Esophagus muscularis mucosa (tissue), 4 donors: Measurements from ENCODE around the gene TDRD12. TPM values are rescaled to one million over a fixed set of nuclear protein-coding genes. Genes with fewer than 3 reads are reported as not detected.
"Not testable (repeated sequence)": the region's sequence is repeated elsewhere in the genome, so short reads cannot be mapped to it uniquely, and the experiment has no call there.

ENCODE experiments used
- DNase-seq: peaks from one replicate; pipeline ENCODE4 v3.0.0-alpha.2; 2017; ENCODE audit errors: extremely low spot score
- H3K27ac ChIP-seq, 4 donors: fragments of 200-600 bp; sonication (generic); replicated peaks in 1 of 4; 1 replicate in 3 of 4; 2 replicates in 1 of 4; pipeline ENCODE4 v1.5.1; 2016 to 2019; ENCODE audit warnings: mild to moderate bottlenecking in 1 of 4
- H3K27me3 ChIP-seq, 4 donors: fragments of 200-600 bp; sonication (generic); one replicate each; pipeline versions ENCODE4 v1.5.1 to v1.6.0; 2016 to 2019
- H3K36me3 ChIP-seq, 4 donors: fragments of 200-600 bp; sonication (generic); one replicate each; pipeline ENCODE4 v1.5.1; 2016 to 2019
- H3K4me1 ChIP-seq, 4 donors: fragments of 200-600 bp; sonication (generic); one replicate each; pipeline ENCODE4 v1.5.1; 2016 to 2019
- H3K4me3 ChIP-seq, 4 donors: fragments of 200-600 bp; sonication (generic); 1 replicate in 2 of 4; 2 replicates in 2 of 4; pipeline ENCODE4 v1.5.1; 2016 to 2019; ENCODE audit warnings: mild to moderate bottlenecking in 4 of 4, moderate library complexity in 1 of 4
- H3K9me3 ChIP-seq, 4 donors: fragments of 200-600 bp; sonication (generic); 1 replicate in 3 of 4; 2 replicates in 1 of 4; pipeline ENCODE4 v1.5.1; 2016 to 2019
- EP300 ChIP-seq: sonication (generic); formaldehyde crosslinking; IDR thresholded peaks from one replicate; pipeline ENCODE4 v1.6.1; 2017; ENCODE audit warnings: antibody characterized with exemption
- POLR2A ChIP-seq: fragments of 450-650 bp; IDR thresholded peaks from one replicate; pipeline ENCODE4 v1.6.1; 2017; ENCODE audit warnings: antibody characterized with exemption, moderate library complexity, mild to moderate bottlenecking, low read depth
- POLR2AphosphoS5 ChIP-seq, 2 donors: sonication (generic); formaldehyde crosslinking; IDR thresholded peaks; one replicate each; pipeline ENCODE4 v1.6.1; 2017; ENCODE audit warnings: antibody characterized with exemption in 2 of 2
- WGBS: methylation state at CpG from one replicate; pipeline ENCODE4 v1.1.5; 2018; 5-methylcytosine and 5-hydroxymethylcytosine counted together
- intact Hi-C: fragments of 100-400 bp; cut with DNase I; formaldehyde crosslinking; loops from one replicate; pipeline ENCODE4 v1.15.1; 2023
- total RNA-seq, 4 donors: library from RNA; depleted of rRNA; stranded (reverse); fragments of >200 nt; gene quantifications; one replicate each; pipeline versions ENCODE4 v1.1.0 to v1.2.1, GENCODE V29; 2016
- TF ChIP-seq, protein P1 (sequence below), 3 experiments: fragments of 200-600 bp in 2 of 3; fragments of 450-650 bp in 1 of 3; sonication (generic) in 2 of 3; IDR thresholded peaks; one replicate each; pipeline ENCODE4 v1.5.1; 2017 to 2019; ENCODE audit warnings: antibody characterized with exemption in 3 of 3, mild to moderate bottlenecking in 2 of 3, moderate library complexity in 1 of 3

The TDRD12 gene
- total RNA-seq, 4 donors from 2014 or later = 0.83 to 1.6 (median 1.3) TPM; not detected in 1

DNA sequence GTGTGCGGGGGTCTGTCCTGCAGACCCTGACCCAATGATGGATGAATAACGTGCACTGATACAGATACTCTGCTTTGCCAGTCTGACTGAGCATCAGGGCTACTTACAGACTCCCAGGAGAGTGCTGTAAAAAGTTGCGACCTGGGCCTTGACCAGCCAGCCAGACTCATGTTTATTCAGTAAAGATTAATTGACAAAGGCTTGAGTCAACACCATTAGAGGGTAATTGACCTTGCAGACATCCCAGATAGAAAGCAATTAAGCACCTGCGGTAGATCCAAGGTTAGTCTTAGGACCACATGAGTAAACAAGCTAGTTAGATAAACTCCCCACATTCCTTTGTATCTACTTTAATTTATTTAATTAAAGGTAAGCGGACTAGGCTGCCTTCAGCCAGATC, 17.6 kb upstream of the TDRD12 start:
- TF ChIP-seq POLR2AphosphoS5 (IDR thresholded peaks at IDR 0.05) (no peak), EP300 (no peak), POLR2A (no peak)
- TF ChIP-seq, protein P1, sequence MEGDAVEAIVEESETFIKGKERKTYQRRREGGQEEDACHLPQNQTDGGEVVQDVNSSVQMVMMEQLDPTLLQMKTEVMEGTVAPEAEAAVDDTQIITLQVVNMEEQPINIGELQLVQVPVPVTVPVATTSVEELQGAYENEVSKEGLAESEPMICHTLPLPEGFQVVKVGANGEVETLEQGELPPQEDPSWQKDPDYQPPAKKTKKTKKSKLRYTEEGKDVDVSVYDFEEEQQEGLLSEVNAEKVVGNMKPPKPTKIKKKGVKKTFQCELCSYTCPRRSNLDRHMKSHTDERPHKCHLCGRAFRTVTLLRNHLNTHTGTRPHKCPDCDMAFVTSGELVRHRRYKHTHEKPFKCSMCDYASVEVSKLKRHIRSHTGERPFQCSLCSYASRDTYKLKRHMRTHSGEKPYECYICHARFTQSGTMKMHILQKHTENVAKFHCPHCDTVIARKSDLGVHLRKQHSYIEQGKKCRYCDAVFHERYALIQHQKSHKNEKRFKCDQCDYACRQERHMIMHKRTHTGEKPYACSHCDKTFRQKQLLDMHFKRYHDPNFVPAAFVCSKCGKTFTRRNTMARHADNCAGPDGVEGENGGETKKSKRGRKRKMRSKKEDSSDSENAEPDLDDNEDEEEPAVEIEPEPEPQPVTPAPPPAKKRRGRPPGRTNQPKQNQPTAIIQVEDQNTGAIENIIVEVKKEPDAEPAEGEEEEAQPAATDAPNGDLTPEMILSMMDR (IDR thresholded peaks at IDR 0.05) = no peak
- intact Hi-C loops = no loop called here
- no peak overlapping the region for H3K4me3 ChIP-seq
- H3K9me3 ChIP-seq = peaks cover 0 to 12% (median 10%) of the 10 kb centered on the region in 4 donors
- peaks cover 9 to 36% (median 29%) of the 10 kb centered on the region in 4 donors for H3K36me3 ChIP-seq
- no peaks in the 10 kb centered on the region for H3K27me3 ChIP-seq
- 74% methylated on average over 5 of the region's 5 CpGs for whole genome bisulfite sequencing
- no peak for DNase-seq
- peaks cover 0 to 10% (median 8%) of the 10 kb centered on the region in 4 donors for H3K4me1 ChIP-seq
- no peak overlapping the region for H3K27ac ChIP-seq

- H3K4me3 ChIP-seq, DNase-seq, H3K4me1 ChIP-seq, H3K27me3 ChIP-seq, H3K27ac ChIP-seq, intact Hi-C loops: not testable (repeated sequence)
- Histone ChIP-seq H3K9me3 (peaks cover 0 to 12% (median 10%) of the 10 kb centered on the region in 4 donors), H3K36me3 (peaks cover 10 to 29% (median 23%) of the 10 kb centered on the region in 4 donors)
- WGBS = 100% methylated on average over 2 of the region's 2 CpGs
These were observed 15.6 kb upstream of the TDRD12 start for GRCh38 chr19:32704006-32704405.

DNA sequence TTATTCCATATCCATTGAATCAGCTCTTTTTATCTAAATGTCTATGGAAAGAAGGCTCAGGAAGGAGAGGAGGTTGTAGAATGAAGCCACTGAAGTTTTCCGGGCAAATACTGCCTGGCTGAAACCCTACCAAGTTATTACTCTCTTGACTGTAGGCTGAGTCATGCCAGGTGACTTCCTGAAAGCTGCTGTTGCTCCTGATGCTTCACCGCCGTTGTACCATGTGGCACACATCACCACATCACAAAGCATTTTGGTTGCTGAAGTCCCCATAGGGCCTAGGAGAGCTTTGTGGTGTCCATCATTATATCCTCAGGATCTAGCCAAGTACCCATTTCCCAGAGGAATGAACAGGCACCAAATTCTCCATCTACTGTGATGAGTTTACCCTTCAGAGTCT, 11.1 kb upstream of the TDRD12 start:
- H3K27me3 ChIP-seq = no peaks in the 10 kb centered on the region
- no peak for DNase-seq
- H3K9me3 ChIP-seq = peaks cover 0 to 12% (median 10%) of the 10 kb centered on the region in 4 donors
- H3K27ac ChIP-seq = no peak overlapping the region
- intact Hi-C loops = no loop called here
- TF ChIP-seq EP300 (no peak), POLR2AphosphoS5 (IDR thresholded peaks at IDR 0.05) (no peak), POLR2A (no peak)
- TF ChIP-seq, protein P1 (IDR thresholded peaks at IDR 0.05) = no peak
- H3K4me3 ChIP-seq = no peak overlapping the region
- H3K36me3 ChIP-seq = peaks cover 24 to 57% (median 35%) of the 10 kb centered on the region in 4 donors
- WGBS = 71% methylated on average over 3 of the region's 3 CpGs
- H3K4me1 ChIP-seq = no peaks in the 10 kb centered on the region

DNA sequence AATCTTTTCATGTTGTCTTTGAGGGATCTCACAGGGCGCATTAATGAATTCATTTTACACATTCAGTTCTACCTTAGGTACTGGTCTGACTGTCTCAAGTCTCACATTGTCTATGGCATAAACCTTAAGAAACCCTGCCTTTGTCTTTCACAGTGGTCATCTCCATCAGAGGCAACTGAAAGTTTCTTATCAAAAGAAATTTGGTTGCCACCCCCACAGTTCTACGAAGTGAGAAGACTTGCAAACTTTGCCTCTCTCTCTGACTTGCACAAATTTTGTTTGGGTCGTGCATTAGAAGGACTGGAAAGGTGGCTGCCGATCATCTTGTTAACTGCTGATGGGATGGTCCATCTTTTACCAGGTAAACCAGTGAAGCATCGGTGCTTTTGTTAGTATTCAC, 10.5 kb upstream of the TDRD12 start:
- TF ChIP-seq POLR2A = no peak
- TF ChIP-seq, protein P1 (IDR thresholded peaks at IDR 0.05) = no peak
- no peak for TF ChIP-seq EP300
- no peak for TF ChIP-seq POLR2AphosphoS5 (IDR thresholded peaks at IDR 0.05)
- H3K27me3 ChIP-seq = no peaks in the 10 kb centered on the region
- H3K36me3 ChIP-seq = peaks cover 24 to 63% (median 38%) of the 10 kb centered on the region in 4 donors
- WGBS = 93% methylated on average over 5 of the region's 5 CpGs
- DNase-seq = no peak
- H3K4me3 ChIP-seq = no peak overlapping the region
- intact Hi-C loops = no loop called here
- no peak overlapping the region for H3K27ac ChIP-seq
- no peaks in the 10 kb centered on the region for H3K4me1 ChIP-seq
- peaks cover 0 to 7% (median 6%) of the 10 kb centered on the region in 4 donors for H3K9me3 ChIP-seq

GRCh38 chr19:32711747-32712146, 7.8 kb upstream of the TDRD12 start:
- 91% methylated on average over 6 of the region's 6 CpGs for WGBS
- H3K27ac ChIP-seq = no peak overlapping the region

GRCh38 chr19:32716203-32716602, 3.4 kb upstream of the TDRD12 start:
- 100% methylated on average over 7 of the region's 7 CpGs for WGBS
- H3K36me3 ChIP-seq = peaks cover 23 to 49% (median 34%) of the 10 kb centered on the region in 4 donors

More at GRCh38 chr19:32711747-32712146, 7.8 kb upstream of the TDRD12 start:
- H3K4me3 ChIP-seq = no peak overlapping the region
- DNase-seq = no peak
- intact Hi-C loops = no loop called here
- TF ChIP-seq, protein P1 (IDR thresholded peaks at IDR 0.05) = no peak
- no peak for TF ChIP-seq POLR2A
- TF ChIP-seq EP300 = no peak
- no peak for TF ChIP-seq POLR2AphosphoS5 (IDR thresholded peaks at IDR 0.05)
- H3K36me3 ChIP-seq = peaks cover 27 to 72% (median 38%) of the 10 kb centered on the region in 4 donors
- no peaks in the 10 kb centered on the region for H3K27me3 ChIP-seq
- H3K9me3 ChIP-seq = no peaks in the 10 kb centered on the region
- H3K4me1 ChIP-seq = no peaks in the 10 kb centered on the region

More at GRCh38 chr19:32716203-32716602, 3.4 kb upstream of the TDRD12 start:
- intact Hi-C loops, DNase-seq, H3K9me3 ChIP-seq, H3K4me3 ChIP-seq, H3K4me1 ChIP-seq, H3K27ac ChIP-seq, H3K27me3 ChIP-seq: not testable (repeated sequence)
